C4-2B (cell line): Measurements from ENCODE around the gene PC.

Experiments used
- ZFX ChIP-seq: fragments of 450-650 bp; IDR thresholded peaks from 2 replicates; pipeline ENCODE4 v1.6.1; 2017
- TF ChIP-seq, protein P1 (sequence below): fragments of 450-650 bp; conservative IDR thresholded peaks from 2 replicates; pipeline ENCODE4 v1.5.1; 2017; ENCODE audit warnings: mild to moderate bottlenecking

DNA sequence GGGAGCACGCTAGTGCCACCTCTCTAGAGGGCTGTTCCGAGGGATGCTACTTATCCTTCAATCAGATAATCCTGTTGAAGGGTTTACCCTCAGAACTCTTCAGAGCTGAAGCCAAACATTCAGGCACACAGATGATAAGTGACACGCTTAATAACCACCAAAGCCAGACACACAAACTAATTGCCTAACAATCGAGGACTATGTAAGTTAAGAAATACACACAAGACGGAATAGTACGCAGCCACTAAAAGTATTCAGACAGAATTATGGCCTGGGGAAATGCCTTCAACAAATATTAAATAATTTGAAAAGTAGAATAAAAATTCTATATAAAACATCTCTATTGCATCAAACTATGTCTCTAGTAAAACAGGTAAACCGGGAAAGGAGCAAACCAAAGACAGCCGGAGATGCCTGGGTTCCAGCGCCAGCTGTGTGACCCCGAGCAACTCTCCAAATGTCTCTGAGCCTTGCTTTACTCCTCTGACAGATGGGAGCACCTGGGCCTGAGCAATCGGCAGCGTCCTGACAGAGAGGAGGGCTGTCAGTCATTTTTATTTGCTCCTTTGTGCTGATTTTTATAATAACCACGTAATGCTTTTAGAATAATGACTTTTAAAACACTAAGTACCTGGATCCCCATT, 90.0 kb downstream of the PC start:
- TF ChIP-seq, protein P1, sequence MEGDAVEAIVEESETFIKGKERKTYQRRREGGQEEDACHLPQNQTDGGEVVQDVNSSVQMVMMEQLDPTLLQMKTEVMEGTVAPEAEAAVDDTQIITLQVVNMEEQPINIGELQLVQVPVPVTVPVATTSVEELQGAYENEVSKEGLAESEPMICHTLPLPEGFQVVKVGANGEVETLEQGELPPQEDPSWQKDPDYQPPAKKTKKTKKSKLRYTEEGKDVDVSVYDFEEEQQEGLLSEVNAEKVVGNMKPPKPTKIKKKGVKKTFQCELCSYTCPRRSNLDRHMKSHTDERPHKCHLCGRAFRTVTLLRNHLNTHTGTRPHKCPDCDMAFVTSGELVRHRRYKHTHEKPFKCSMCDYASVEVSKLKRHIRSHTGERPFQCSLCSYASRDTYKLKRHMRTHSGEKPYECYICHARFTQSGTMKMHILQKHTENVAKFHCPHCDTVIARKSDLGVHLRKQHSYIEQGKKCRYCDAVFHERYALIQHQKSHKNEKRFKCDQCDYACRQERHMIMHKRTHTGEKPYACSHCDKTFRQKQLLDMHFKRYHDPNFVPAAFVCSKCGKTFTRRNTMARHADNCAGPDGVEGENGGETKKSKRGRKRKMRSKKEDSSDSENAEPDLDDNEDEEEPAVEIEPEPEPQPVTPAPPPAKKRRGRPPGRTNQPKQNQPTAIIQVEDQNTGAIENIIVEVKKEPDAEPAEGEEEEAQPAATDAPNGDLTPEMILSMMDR: no peak
- TF ChIP-seq ZFX: no peak
